Effector CD4-positive, alpha-beta T cell (primary cell): Measurements from ENCODE around the gene FAAH.

ENCODE experiments used
- DNase-seq: peaks from one replicate; pipeline ENCODE4 v3.0.0-alpha.2; 2020

FAAH gene

DNA sequence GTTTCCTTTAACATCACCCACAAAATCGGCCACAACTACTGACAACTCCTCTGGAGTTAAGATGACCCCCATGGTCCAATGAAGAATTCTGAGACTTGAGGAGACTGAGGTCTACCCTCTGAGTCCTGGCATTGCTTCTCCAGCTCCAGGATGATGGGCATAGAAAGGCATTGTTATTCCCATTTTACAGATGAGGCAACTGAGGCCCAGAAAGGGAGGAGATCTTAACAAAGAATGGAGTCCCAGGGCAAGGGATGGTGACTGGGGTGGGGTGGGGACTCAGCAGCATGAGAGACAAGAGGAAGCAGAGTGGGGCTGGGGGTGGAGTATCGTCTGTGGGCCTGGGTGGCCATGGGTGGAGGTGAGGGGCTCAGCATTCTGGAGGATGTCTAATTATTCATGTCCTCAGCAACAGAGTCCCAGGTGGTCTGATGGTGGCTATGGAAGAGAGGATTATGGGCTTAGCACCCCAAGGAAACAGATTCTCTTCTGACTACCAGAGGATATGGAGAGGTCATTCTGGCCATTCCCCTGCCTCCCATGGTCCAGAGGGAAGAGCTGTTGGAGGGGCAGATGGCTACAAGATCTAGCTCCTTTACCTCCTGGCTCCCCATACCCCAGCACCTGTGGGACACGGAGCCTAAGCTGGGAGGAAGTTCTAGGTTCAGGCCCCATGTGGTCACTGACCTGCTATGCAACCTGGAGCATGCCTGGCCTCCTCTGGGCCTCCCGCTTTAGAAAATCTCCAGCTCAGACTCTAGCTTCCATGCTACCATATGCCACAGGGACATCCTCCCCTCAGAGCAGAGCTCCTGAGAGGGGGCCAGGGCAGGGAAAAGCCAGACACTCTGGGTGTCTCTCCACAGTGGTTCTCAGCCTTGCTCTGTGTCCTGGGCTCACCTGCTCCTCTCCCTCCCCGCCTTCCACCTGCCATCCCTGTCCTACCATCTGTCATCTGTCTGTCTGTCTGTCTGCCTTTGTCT lies 58.1 kb downstream of the FAAH start:
- DNase-seq, result no peak

DNA sequence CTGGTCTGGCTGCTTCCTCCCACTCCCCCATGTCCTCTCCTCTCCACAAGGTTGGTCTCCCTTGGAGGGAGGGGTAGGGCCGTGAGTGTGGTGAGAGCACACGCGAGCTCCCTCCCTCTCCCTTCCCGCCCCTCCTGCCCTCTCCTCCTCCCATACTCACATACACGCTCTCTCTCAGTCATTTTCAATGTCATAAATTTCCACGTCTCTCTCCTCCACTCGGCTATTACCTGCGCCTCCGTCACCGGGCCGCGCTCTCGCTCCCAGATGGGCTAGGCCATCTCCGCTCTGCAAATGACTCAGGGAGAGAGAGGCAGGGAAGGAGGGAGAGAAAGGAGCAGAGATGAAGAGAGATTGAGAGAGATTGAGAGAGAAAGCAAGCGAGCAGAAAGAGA lies 58.8 kb downstream of the FAAH start:
- DNase-seq, result no peak

DNA sequence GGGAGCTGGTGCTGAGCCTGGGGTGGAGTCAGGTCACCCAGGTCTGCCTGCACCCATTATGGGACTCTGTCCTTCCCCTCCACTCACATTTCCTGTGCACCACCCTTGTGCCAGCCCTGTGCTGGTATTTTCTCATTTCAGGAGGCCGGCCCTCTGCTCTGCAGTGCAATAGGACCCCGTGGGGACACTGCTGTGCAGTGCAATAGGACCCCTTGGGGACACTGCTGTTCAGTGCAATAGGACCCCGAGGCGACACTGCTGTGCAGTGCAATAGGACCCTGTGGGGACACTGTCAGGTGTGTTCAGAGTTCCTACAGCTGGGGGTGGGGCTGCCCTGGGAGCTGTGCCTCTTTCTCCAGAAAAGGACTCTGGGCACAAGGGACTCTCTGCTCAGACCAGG lies 59.3 kb downstream of the FAAH start:
- no peak for DNase-seq

- no peak for DNase-seq
These were observed 61.8 kb downstream of the FAAH start for GRCh38 chr1:46455951-46456350.

DNA sequence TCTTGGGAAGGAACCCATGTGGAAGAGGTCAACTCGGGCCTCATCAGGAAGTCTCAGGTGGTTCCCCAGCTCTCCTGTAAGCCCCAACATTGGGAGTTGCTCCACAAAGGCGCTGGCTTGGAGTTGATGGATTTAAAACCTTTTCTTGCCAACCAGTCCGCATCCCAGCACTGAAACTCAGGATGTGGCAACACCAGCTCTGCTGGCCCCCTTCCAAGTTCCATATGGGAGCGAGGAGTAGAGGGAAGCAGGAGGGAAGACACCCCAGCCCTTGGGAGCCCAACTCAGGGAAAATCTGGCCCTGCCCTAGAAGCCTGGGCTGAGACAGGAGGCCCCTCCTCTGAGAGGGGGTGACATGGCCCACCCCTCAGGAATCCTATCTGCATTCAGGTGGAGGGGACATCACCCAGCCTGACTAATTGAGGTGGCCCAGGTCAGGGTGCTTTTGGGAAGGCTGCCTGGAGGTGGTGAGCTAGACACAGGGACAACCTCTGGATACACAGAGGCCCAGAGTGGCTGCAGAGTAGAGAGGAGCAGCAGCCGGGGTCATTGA lies 62.4 kb downstream of the FAAH start:
- no peak for DNase-seq

- no peak for DNase-seq
These were observed 63.1 kb downstream of the FAAH start for GRCh38 chr1:46457178-46457577.

GRCh38 chr1:46458190-46458589 lies 64.1 kb downstream of the FAAH start:
- DNase-seq, result no peak

DNA sequence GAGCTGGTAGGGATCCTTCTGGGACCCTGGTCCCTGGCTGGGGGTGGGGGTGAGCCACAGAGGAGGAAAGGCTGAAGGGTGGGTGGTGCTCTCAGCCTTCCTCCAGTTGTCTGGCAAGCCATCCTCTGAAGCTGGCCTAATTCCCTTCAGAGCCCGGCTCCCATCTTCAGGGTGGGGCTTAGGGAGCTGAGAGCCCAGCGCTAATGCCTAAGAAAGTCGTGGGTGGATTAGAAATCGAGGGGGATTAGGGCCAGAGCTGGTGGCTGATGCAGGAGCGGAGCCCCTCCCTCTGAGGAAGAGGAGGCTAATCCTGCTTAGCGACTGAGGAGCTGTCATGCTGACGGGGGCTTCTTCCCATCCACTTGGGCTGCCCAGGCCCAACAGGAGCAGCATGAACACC lies 64.7 kb downstream of the FAAH start:
- DNase-seq, result no peak

DNA sequence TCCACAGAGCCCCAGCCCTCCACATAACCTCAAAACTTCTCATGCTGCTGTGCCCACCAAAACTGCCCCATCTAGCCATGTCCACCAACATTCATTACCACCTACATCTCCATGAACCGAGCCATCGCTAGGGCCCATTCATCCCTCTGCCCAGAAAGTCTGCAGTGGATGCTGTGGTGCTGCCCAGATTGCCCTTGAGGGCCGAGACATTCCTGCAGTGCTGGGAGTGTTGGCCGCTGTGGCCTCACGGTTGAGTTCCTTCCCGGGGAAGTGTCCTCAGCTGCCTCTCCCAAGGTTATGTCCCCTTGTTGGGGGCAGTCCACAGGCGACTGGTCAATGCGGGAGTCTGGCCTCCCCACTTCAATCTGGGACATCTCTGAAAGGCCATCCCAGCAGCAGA lies 65.2 kb downstream of the FAAH start:
- no peak for DNase-seq

DNA sequence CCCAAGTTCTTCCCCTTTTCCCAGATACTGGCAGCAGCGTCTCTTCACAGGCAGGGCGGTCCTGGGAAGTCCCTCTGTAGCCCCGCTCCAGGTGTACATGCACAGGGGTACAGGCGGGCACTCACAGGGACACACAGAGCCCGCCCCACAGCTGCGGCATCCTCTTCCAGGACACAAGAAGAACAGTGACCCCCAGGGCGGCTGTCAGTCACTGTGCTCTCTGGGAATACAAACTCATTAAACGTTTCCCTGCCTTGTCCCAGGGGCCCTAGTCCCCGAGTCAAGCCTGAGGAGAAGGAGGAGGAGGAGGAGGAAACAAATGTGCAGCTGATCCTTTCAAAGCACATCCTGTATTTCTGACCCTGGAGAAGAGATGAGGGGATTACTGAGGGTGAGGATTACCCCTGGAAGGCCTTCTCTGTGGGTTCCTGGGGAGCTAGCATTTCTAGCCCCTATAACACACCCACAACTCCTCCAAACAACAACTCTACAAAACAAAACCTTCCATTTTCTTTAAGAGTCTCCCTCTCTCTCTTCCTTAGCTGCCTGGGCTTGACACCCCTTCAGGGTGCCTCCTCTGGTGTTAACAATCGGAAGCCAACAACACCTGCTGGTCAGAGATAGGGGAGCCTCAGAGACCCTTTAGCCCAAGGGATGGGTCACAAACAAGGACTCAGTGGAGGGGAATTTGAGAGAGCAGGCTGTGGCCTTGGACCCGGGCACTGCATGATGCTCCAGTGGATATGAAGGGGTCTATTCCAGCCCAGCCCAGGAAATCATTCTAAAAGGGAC lies 67.1 kb downstream of the FAAH start:
- DNase-seq, result no peak

DNA sequence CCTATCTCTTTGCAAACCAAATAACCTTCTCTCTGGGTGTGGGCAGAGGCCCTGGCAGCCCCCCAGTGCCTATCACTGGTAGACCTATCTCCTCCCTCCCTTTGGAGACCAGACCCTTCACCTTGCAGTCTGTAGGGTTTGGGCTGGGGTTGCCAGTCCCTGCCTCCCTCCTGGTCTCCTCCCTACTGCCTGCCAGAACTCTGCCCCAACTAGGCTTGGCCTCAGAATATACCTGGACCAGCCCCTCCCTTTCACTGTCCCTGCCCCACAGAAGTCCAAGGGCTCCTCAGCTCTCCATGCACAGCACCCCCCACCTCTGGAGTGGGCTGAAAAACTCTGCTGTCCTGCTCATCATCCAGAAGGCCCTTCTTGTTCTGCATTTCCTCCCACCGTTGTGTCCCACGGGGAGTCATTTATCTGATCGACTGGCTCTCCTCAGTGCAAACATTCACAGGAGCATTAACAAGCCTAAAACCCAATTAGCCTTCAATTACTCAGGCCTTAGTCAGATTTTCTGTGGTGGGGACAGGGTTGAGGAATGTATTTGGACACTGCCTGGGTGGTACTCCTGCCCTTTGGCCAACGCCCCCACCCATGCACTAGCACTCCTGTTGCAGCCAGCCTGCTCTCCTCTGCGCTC lies 67.8 kb downstream of the FAAH start:
- DNase-seq, result no peak
